ENCODE data around the gene PGM5.
"Not testable (repeated sequence)": the region's sequence is repeated elsewhere in the genome, so short reads cannot be mapped to it uniquely, and the experiment has no call there.

PGM5 gene

GRCh38 chr9:68375789-68376188, 19.4 kb downstream of the PGM5 start:
- not testable (repeated sequence) for DNase-seq (ENCODE audit: extremely low read depth, low read depth)

- not testable (repeated sequence) for DNase-seq (ENCODE audit: extremely low read depth, low read depth)
These were observed 21.3 kb downstream of the PGM5 start for GRCh38 chr9:68377723-68378122.

- not testable (repeated sequence) for DNase-seq (ENCODE audit: extremely low read depth, low read depth)
These were observed 27.5 kb downstream of the PGM5 start for GRCh38 chr9:68383894-68384293.

GRCh38 chr9:68389558-68389957, 33.1 kb downstream of the PGM5 start:
- not testable (repeated sequence) for DNase-seq (ENCODE audit: extremely low read depth, low read depth)

- DNase-seq (ENCODE audit: extremely low read depth, low read depth) = not testable (repeated sequence)
These were observed 34.3 kb downstream of the PGM5 start for GRCh38 chr9:68390737-68391136.

GRCh38 chr9:68396411-68397094, 40.1 kb downstream of the PGM5 start:
- not testable (repeated sequence) for DNase-seq (ENCODE audit: extremely low read depth, low read depth)

- DNase-seq (ENCODE audit: extremely low read depth, low read depth) = peak; percentile 10
These were observed 40.6 kb downstream of the PGM5 start for GRCh38 chr9:68397095-68397423.

- not testable (repeated sequence) for DNase-seq (ENCODE audit: extremely low read depth, low read depth)
These were observed 41.4 kb downstream of the PGM5 start for GRCh38 chr9:68397796-68398195.

GRCh38 chr9:68398324-68398723, 41.9 kb downstream of the PGM5 start:
- DNase-seq (ENCODE audit: extremely low read depth, low read depth) = not testable (repeated sequence)

- not testable (repeated sequence) for DNase-seq (ENCODE audit: extremely low read depth, low read depth)
These were observed 48.2 kb downstream of the PGM5 start for GRCh38 chr9:68404421-68405185.

GRCh38 chr9:68411865-68412264, 55.5 kb downstream of the PGM5 start:
- not testable (repeated sequence) for DNase-seq (ENCODE audit: extremely low read depth, low read depth)

GRCh38 chr9:68412754-68413153, 56.3 kb downstream of the PGM5 start:
- DNase-seq (ENCODE audit: extremely low read depth, low read depth) = not testable (repeated sequence)

- not testable (repeated sequence) for DNase-seq (ENCODE audit: extremely low read depth, low read depth)
These were observed 58.7 kb downstream of the PGM5 start for GRCh38 chr9:68415065-68415464.

- peak; percentile 17 for TF ChIP-seq CTCF (IDR thresholded peaks at IDR 0.05; ENCODE audit: low read depth, low read length)
- DNase-seq (ENCODE audit: extremely low read depth, low read depth) = no peak
These were observed 60.6 kb downstream of the PGM5 start for GRCh38 chr9:68416936-68417564.

- TF ChIP-seq CTCF (IDR thresholded peaks at IDR 0.05; ENCODE audit: low read depth, low read length) = no peak
- no peak for DNase-seq (ENCODE audit: extremely low read depth, low read depth)
These were observed 61.4 kb downstream of the PGM5 start for GRCh38 chr9:68417762-68418161.

Measured in AG09319 (cell line).